T47D (cell line): ENCODE data around the gene NPR2.

Experiments
- DNase-seq, 2 experiments: peaks; one replicate each; pipeline versions ENCODE4 v3.0.0 to v3.0.0-alpha.2; 2011 to 2012; ENCODE audit warnings: low read depth in 1 of 2, low spot score in 1 of 2
- JUND ChIP-seq: IDR thresholded peaks from 2 replicates; pipeline ENCODE4 v1.6.1; 2012; ENCODE audit warnings: low read depth
- in situ Hi-C: cut with HindIII; loops from 2 replicates; pipeline ENCODE4 v1.10.0; 2016; ENCODE audit warnings: low sequenced_read_pairs, low pct_unique_long_range_greater_than_20kb

Gene NPR2

DNA sequence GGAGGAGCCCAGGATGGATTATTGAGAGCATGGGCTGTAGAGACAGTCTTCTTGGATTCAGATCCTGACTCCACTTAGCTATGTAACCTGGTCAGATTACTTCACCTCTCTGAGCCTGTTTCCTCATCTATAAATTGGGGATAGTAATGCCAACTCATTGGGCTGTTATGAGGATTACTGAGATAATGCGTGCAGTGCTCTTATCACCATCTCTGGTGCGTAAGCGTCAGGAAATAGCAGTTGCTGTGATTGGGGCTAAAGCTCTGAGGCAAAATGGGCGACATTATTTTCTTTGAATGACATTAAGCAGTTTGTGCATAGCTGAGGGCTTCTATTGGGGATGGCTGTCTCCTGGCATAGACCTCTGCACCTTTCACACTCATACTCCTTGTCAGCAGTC lies 36.3 kb upstream of the NPR2 start:
- TF ChIP-seq JUND, result no peak
- no peak for DNase-seq
- in situ Hi-C loops, result no loop called here

DNA sequence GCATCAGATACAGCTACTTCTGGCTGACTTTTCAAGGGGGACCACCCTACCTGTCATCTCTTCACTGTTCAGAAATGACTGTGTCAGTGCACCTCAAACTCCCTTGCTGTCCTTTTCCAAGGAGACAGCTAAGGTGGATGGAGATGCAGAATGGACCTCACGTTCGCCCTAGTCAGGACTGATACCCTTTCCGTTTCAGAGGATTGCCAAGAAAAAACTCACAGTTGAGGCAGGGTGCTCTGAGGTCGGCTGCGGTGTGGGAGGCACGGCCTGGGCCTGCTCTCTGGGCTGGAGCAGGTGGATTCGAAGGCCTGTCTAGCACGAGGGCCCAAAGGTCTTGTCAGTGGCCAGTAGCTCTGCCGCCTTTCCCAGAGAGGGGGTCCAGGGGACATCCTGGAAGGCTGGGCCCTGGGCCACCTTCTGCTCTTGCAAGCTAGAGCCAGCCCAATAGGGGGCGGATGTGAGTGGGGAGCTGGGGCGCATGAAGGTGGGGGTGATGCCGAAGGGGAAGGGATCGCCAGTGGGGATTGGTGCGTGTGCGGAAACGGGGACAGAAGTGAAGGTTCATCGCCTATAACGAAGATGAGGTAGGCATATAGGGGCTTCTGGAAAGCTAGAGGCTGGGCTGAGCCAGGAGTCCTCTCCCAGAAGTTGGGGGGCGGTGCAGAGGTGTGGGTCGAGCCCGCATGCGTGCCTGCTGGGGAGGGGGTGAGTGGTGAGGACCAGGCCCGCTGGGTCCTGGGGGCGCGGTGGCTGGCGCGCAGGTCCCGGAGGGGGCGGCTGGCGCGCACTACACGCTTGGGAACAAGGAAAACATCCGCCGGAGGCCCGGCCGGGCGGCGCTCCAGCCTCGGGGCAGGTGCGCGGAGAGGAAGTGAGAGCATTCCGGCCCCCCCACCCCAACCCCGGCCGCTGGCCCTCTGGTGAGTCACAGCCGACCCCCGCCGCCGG lies 34.8 kb upstream of the NPR2 start:
- TF ChIP-seq JUND, result no peak
- in situ Hi-C loops, result no loop called here
- DNase-seq, result no peak

- DNase-seq, result no peak
- in situ Hi-C loops, result no loop called here
- no peak for TF ChIP-seq JUND
Measured at GRCh38 chr9:35757226-35757891, 34.0 kb upstream of the NPR2 start.

DNA sequence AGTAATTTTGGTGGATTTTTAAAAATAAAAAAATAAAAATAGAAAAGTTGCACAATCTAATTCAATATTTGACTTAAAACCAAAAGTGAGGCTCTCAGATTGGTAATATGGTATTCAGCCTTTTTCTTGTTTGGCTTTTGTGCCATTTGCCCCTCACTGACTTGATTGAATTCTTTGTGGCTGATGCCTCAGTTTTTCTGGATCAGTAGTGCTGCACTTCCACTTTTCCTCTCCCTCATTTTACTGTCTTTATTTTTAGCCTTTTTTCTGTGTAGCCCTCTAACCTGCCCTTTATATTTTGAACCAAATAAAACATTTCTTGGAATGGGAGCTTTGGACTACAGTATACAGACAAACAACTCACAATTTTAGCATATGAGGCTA lies 33.5 kb upstream of the NPR2 start:
- no peak for TF ChIP-seq JUND
- DNase-seq, result no peak
- in situ Hi-C loops, result no loop called here

DNA sequence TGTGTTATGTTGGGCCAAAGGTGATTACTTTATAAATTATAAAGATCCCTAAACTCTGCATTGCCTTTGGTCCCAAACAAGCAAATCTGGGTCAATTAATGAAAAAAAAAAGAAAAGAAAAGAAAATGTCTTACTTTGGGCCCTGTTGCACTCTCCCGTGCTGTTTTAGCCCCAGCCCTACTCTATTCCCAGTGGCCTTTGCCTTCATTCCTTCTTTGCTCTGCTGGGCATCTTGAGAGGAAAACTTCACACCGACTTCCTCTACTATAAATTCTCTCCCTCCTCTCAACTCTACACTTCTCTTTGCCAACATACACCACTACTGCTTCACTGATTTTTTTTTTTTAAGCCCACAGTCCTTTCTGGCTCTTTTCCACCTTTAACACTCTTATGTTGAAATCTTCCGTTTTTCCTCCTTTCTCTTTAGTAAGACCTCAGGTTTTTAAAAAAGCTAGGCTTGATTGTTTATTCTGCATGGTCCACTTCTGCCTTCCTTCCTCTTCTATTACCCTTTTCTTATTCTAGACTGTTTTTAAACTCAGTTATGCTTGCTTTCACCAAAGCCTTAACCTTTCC lies 32.8 kb upstream of the NPR2 start:
- no peak for DNase-seq
- in situ Hi-C loops, result no loop called here
- no peak for TF ChIP-seq JUND

- in situ Hi-C loops, result no loop called here
- no peak for DNase-seq
- no peak for TF ChIP-seq JUND
Measured at GRCh38 chr9:35759795-35760194, 31.6 kb upstream of the NPR2 start.

GRCh38 chr9:35760651-35761050 lies 30.7 kb upstream of the NPR2 start:
- no peak for TF ChIP-seq JUND
- DNase-seq, result peak in 1 of 2 experiments; percentile 44
- in situ Hi-C loops, result no loop called here

- no peak for DNase-seq
- in situ Hi-C loops, result no loop called here
- TF ChIP-seq JUND, result no peak
Measured at GRCh38 chr9:35763181-35763580, 28.2 kb upstream of the NPR2 start.

DNA sequence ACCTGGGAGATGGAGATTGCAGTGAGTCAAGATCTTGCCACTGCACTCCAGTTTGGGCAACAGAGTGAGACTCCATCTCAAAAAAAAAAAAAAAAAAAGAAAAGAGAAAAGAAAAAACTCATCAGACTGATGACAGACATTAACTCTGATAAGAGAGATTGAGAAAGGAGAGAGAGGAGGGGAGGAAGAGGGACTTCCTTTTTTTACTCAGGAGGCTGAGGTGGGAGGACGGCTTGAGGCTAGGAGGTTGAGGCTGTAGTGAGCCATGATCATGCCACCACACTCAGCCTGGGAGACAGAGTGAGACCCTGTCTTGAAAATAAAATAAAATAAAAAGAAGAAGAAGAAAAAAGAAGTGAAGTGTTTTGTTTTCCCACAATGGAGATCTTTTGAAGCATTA lies 27.6 kb upstream of the NPR2 start:
- DNase-seq, result no peak
- no peak for TF ChIP-seq JUND
- in situ Hi-C loops, result no loop called here

DNA sequence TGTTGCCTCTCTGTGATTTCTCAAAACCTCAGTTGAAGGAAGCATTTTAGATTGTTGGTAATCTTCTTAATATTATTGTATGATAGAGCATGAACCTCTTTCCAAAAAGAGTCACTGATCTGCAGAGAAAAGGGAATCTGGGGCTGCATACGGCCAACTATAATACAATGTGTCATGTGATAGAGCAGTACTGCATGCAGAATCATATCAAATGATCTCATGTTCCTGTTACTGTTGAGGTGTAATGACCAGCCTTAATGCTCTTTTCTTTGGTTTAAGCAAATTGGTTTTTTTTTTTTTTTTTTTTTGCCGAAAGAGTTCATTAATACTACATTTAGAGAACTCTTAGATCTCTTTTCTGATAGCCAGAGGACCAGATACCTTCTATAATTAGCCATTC lies 24.4 kb upstream of the NPR2 start:
- TF ChIP-seq JUND, result no peak
- in situ Hi-C loops, result no loop called here
- DNase-seq, result no peak

GRCh38 chr9:35767458-35767857 lies 23.9 kb upstream of the NPR2 start:
- no peak for DNase-seq
- in situ Hi-C loops, result no loop called here
- TF ChIP-seq JUND, result no peak

DNA sequence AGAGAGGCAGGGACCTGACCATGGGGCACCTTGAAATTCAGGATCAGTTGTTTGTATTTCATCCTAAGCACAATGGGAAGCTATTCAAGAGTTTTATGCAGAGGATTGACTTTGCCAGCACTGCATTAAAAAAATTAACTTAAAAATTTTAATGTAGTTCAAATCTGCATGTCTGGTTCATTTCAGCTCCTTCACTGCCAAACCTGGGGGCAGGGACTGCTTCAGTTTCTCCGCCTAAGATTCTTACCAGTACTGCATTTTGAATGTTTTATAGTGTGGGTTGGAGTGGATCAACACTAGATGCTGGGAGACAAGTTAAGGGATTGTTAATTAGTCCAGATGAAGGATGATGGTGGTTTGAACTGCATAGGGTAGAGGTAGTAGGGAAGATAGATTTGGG lies 21.6 kb upstream of the NPR2 start:
- TF ChIP-seq JUND, result no peak
- in situ Hi-C loops, result no loop called here
- no peak for DNase-seq

DNA sequence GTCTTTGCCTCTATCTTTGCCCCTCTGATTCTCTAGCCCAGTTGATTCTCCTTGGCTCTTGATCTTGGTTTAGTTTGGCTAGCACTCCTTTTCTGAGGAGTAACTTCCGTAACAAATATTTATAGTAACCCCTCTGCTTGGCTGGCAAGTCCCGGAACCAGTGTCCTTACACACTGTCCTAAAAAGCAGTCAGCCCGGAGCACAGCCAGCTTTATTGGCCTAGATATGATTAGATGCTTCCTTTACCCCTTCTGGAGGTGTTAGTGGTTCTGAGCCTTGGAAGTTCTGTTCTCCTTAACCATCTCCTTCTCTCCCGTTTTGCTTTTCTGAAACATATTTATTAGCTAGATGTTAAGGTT lies 20.3 kb upstream of the NPR2 start:
- no peak for TF ChIP-seq JUND
- DNase-seq, result no peak
- in situ Hi-C loops, result no loop called here
